SU-DHL-6 (cell line): ENCODE measurements around the gene FSIP1.

Experiments
- H2AFZ ChIP-seq: fragments of 200-600 bp; sonication (generic); 2 replicates; pipeline ENCODE4 v1.6.1; 2014; ENCODE audit warnings: low read depth, mild to moderate bottlenecking, moderate library complexity, mixed read lengths, antibody characterized with exemption, low read length; ENCODE audit not compliant: severe bottlenecking
- H3F3A ChIP-seq: fragments of 200-600 bp; shearing (Covaris generic); 2 replicates; pipeline ENCODE4 v1.6.0; 2016; ENCODE audit warnings: antibody characterized with exemption, mild to moderate bottlenecking; ENCODE audit not compliant: insufficient read depth
- H3K27ac ChIP-seq: fragments of 200-600 bp; sonication (generic); 2 replicates; pipeline ENCODE4 v1.5.1; 2016; ENCODE audit warnings: low read depth, mild to moderate bottlenecking, low read length, moderate library complexity, mixed read lengths
- H3K27me3 ChIP-seq: fragments of 200-600 bp; sonication (generic), shearing (Covaris generic); 2 replicates; pipeline ENCODE4 v1.6.0; 2014; ENCODE audit warnings: mild to moderate bottlenecking, low read length
- H3K36me3 ChIP-seq: fragments of 200-600 bp; sonication (generic); 2 replicates; pipeline ENCODE4 v1.6.1; 2014; ENCODE audit warnings: mild to moderate bottlenecking, low read length, mixed read lengths
- H3K4me2 ChIP-seq: fragments of 300-600, 200-600 bp; shearing (Covaris generic), sonication (generic); 2 replicates; pipeline ENCODE4 v1.6.0; 2014; ENCODE audit warnings: low read length, low read depth, mild to moderate bottlenecking; ENCODE audit not compliant: poor library complexity, severe bottlenecking
- H3K4me3 ChIP-seq: fragments of 200-600 bp; sonication (generic); 2 replicates; pipeline ENCODE4 v1.5.1; 2014; ENCODE audit warnings: antibody characterized with exemption, low read length, mild to moderate bottlenecking, mixed read lengths; ENCODE audit not compliant: insufficient read depth, poor library complexity, severe bottlenecking
- H3K79me2 ChIP-seq: fragments of 200-600 bp; sonication (generic); 2 replicates; pipeline ENCODE4 v1.6.1; 2014; ENCODE audit warnings: mild to moderate bottlenecking, low read length, moderate library complexity; ENCODE audit not compliant: insufficient read depth
- H3K9ac ChIP-seq: fragments of 200-600 bp; sonication (generic); 2 replicates; pipeline ENCODE4 v1.7.0; 2014; ENCODE audit warnings: mild to moderate bottlenecking, low read length
- H3K9me2 ChIP-seq: fragments of 200-600 bp; sonication (generic); replicated peaks from 2 replicates; pipeline ENCODE4 v1.6.1; 2014; ENCODE audit warnings: low read length; ENCODE audit not compliant: insufficient read depth
- H3K9me3 ChIP-seq: fragments of 200-600 bp; sonication (generic); 2 replicates; pipeline ENCODE4 v1.6.1; 2014; ENCODE audit warnings: low read length, mixed read lengths; ENCODE audit not compliant: insufficient read depth
- H4K20me1 ChIP-seq: fragments of 200-600 bp; sonication (generic); 2 replicates; pipeline ENCODE4 v1.6.1; 2014; ENCODE audit warnings: low read depth, mild to moderate bottlenecking, antibody characterized with exemption, low read length, moderate library complexity, mixed read lengths
- CTCF ChIP-seq: fragments of 200-600 bp; sonication (generic); IDR thresholded peaks from one replicate; pipeline ENCODE4 v1.5.1; 2017; ENCODE audit warnings: antibody characterized with exemption, mild to moderate bottlenecking, low read length, moderate library complexity; ENCODE audit not compliant: insufficient read depth, poor library complexity, severe bottlenecking
- EZH2phosphoT487 ChIP-seq: fragments of 200-600 bp; sonication (generic), shearing (Covaris generic); conservative IDR thresholded peaks from 2 replicates; pipeline ENCODE4 v1.6.1; 2018; ENCODE audit warnings: mild to moderate bottlenecking, antibody characterized with exemption, low read length, moderate library complexity, mixed read lengths

Gene FSIP1

GRCh38 chr15:39776068-39776467 lies 6.6 kb downstream of the FSIP1 start:
- no peaks in the 10 kb centered on the region for H3K27me3 ChIP-seq
- H3K79me2 ChIP-seq = no peaks in the 10 kb centered on the region
- H3K4me2 ChIP-seq = no peak overlapping the region
- no peak overlapping the region for H3K27ac ChIP-seq
- no peak overlapping the region for H2AFZ ChIP-seq
- no peaks in the 10 kb centered on the region for H4K20me1 ChIP-seq
- TF ChIP-seq EZH2phosphoT487 (no peak), CTCF (no peak)
- H3F3A ChIP-seq = no peaks in the 10 kb centered on the region
- H3K9ac ChIP-seq = no peak overlapping the region
- no peaks in the 10 kb centered on the region for H3K36me3 ChIP-seq
- no peak overlapping the region for H3K4me3 ChIP-seq
- H3K9me2 ChIP-seq = no peaks in the 10 kb centered on the region
- H3K9me3 ChIP-seq = no peaks in the 10 kb centered on the region

DNA sequence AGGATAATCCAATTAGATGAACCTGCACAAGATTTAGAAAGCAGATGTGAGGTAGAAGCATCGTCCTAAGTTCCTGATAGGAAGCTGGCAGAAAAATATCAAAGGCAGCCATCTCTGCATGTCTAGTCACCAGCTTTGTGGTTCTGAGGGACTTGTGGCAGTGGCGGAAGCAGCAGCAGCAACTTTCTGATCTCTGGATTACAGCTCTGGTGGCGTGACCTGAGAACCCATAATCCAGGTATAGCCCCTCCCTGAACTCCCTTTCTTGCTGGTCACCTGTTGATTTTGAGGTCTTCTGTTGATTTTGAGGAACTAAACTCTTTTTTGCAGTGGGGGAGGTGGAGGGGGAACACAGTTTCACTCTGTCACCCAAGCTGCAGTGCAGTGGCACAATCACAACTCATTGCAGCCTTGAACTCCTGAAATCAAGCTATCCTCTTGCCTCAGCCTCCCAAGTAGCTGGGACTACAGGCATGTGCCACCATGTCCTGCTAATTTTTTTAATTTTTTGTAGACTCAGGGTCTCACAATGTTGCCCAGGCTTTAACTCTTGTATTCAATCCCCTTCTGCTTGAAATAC lies 7.9 kb downstream of the FSIP1 start:
- H3K9me2 ChIP-seq = no peaks in the 10 kb centered on the region
- no peak overlapping the region for H3K4me2 ChIP-seq
- H3K36me3 ChIP-seq = no peaks in the 10 kb centered on the region
- no peak overlapping the region for H3K4me3 ChIP-seq
- no peaks in the 10 kb centered on the region for H3K9me3 ChIP-seq
- H3K27me3 ChIP-seq = no peaks in the 10 kb centered on the region
- H4K20me1 ChIP-seq = no peaks in the 10 kb centered on the region
- H3K79me2 ChIP-seq = no peaks in the 10 kb centered on the region
- H3K9ac ChIP-seq = no peak overlapping the region
- no peak overlapping the region for H2AFZ ChIP-seq
- no peak for TF ChIP-seq CTCF
- no peak for TF ChIP-seq EZH2phosphoT487
- no peak overlapping the region for H3K27ac ChIP-seq
- no peaks in the 10 kb centered on the region for H3F3A ChIP-seq

DNA sequence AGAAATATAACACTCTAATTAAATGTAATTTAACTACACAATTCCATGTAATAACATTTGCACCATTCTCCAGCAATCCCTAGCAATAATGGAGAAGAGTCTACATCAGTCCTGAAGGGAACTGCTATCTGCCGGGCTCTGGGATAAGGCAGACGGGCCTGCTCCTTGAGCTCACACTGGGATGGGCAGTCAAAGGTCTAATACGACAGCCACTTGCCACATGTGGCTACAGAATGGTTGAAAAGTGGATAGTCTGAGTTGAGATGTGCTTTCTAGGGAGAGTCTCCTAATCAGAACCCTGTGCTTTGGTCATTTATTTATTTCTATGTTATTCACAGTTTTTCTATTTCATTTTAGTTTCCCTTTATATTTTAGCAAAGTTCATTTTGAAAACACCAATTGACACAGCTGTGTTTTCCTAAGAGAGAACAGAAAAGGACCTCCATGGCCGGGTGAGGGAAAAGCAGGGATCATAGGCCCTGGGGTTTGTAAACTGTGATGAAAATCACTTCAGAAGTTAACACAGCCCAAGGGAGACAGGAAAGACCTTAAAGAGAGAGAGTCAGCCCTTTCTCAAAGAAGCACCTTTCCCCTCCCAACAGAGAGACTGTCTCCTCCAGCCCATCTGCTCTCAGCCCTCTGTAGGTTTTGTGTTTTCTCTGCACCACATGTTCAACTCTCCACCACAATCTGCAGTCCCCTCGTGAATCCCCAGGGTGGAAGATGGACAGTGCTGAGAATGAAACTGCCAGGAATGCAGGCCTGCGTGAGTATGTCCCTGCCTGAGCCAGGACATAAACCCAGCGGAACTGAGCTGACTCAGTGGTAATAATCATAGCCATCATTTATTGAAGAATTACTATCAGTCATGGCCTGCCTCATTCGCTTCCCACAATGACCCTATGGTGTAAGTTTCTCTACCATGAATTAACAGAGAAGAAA lies 11.6 kb downstream of the FSIP1 start:
- no peak overlapping the region for H2AFZ ChIP-seq
- H3K27ac ChIP-seq = no peak overlapping the region
- H3K9me2 ChIP-seq = no peaks in the 10 kb centered on the region
- no peaks in the 10 kb centered on the region for H3K79me2 ChIP-seq
- H3K4me3 ChIP-seq = no peak overlapping the region
- TF ChIP-seq CTCF = no peak
- no peak for TF ChIP-seq EZH2phosphoT487
- no peaks in the 10 kb centered on the region for H3K36me3 ChIP-seq
- no peaks in the 10 kb centered on the region for H3K27me3 ChIP-seq
- H3K9me3 ChIP-seq = no peaks in the 10 kb centered on the region
- H4K20me1 ChIP-seq = no peaks in the 10 kb centered on the region
- no peaks in the 10 kb centered on the region for H3F3A ChIP-seq
- no peak overlapping the region for H3K9ac ChIP-seq
- H3K4me2 ChIP-seq = no peak overlapping the region
